K562 (cell line): Measurements from ENCODE around the gene MCM6. TPM values are rescaled to one million over a fixed set of nuclear protein-coding genes. Genes with fewer than 3 reads are reported as not detected.

Experiments
- ATAC-seq: fragments of 200-7000 bp; cut with Tn5 transposase; 3 replicates; pipeline ENCODE4 v1.9.1; 2020; ENCODE audit warnings: moderate library complexity
- BruUV-seq: library from RNA; stranded (reverse); fragments of 400-500 nt; replicated peaks from 2 replicates; lab custom pipeline; 2021; lab: Mats Ljungman, UMichigan
- CTCF ChIA-PET: fragments of 300-600 bp; formaldehyde crosslinking; extraction: SDS; loops from one replicate; lab custom pipeline; 2021; ENCODE audit warnings: low intra/inter-chr PET ratio; lab: Yijun Ruan, JAX
- POLR2A ChIA-PET: fragments of 300-600, 350-650 bp; sonication (Branson Sonifier 250); formaldehyde crosslinking; extraction: SDS; loops from one replicate; lab custom pipeline; 2021; ENCODE audit warnings: antibody characterized with exemption, inconsistent platforms; lab: Yijun Ruan, JAX
- DNase-seq, 4 experiments: peaks; one replicate each; pipeline versions ENCODE4 v3.0.0 to v3.0.0-alpha.2; 2011 to 2018; ENCODE audit warnings: low spot score in 3 of 4, mixed read lengths in 3 of 4; ENCODE audit errors: extremely low read depth in 1 of 4
- FAIRE-seq: peaks from 2 replicates; lab custom pipeline; 2011; peaks lifted over from hg19 to GRCh38; lab: Jason Lieb, UNC
- H2AFZ ChIP-seq: 2 replicates; pipeline ENCODE4 v1.6.0; 2011; ENCODE audit warnings: low read depth, low read length, control low read depth, inconsistent platforms
- H3K27ac ChIP-seq: fragments of 200-600 bp; 3 replicates; pipeline ENCODE4 v1.8.0; 2011; ENCODE audit warnings: low read depth, mild to moderate bottlenecking, control low read depth, inconsistent platforms, low read length, moderate library complexity, mixed read lengths; ENCODE audit errors: extremely low read depth
- H3K27me3 ChIP-seq, 2 experiments: fragments of 300-600 bp in 1 of 2; 2 replicates in 1 of 2; 3 replicates in 1 of 2; pipeline versions ENCODE4 v1.6.0 to v1.8.0; 2011; ENCODE audit warnings: inconsistent platforms in 2 of 2, low read length in 2 of 2, mild to moderate bottlenecking in 1 of 2, mixed read lengths in 1 of 2, moderate library complexity in 1 of 2; ENCODE audit not compliant: control insufficient read depth in 2 of 2, insufficient read depth in 2 of 2
- H3K36me3 ChIP-seq: fragments of 300-600 bp; 3 replicates; pipeline ENCODE4 v1.8.0; 2011; ENCODE audit warnings: mild to moderate bottlenecking, low read length, inconsistent platforms; ENCODE audit not compliant: control insufficient read depth, insufficient read depth
- H3K4me1 ChIP-seq, 2 experiments: fragments of 200-600 bp in 1 of 2; replicated peaks in 1 of 2; 2 replicates in 1 of 2; 3 replicates in 1 of 2; pipeline versions ENCODE4 v1.5.1 to v1.8.0; 2011; ENCODE audit warnings: inconsistent platforms in 2 of 2, low read length in 2 of 2, mild to moderate bottlenecking in 1 of 2, mixed read lengths in 1 of 2, moderate library complexity in 1 of 2; ENCODE audit not compliant: control insufficient read depth in 2 of 2, insufficient read depth in 2 of 2
- H3K4me2 ChIP-seq: 2 replicates; pipeline ENCODE4 v1.6.1; 2011; ENCODE audit warnings: low read length, control low read depth, inconsistent platforms, mixed read lengths; ENCODE audit not compliant: insufficient read depth
- H3K4me3 ChIP-seq: fragments of 200-600 bp; sonication (generic), shearing (Covaris generic); 2 replicates; pipeline ENCODE4 v1.5.1; 2016; ENCODE audit warnings: control low read depth, inconsistent platforms
- H3K79me2 ChIP-seq: fragments of 200-600 bp; 3 replicates; pipeline ENCODE4 v1.8.0; 2011; ENCODE audit warnings: low read length, inconsistent platforms; ENCODE audit not compliant: control insufficient read depth, insufficient read depth
- H3K9ac ChIP-seq, 2 experiments: 2 replicates each; pipeline versions ENCODE4 v1.6.0 to v1.6.1; 2011; ENCODE audit warnings: low read depth in 2 of 2, low read length in 2 of 2, control low read depth in 1 of 2, inconsistent platforms in 1 of 2, mild to moderate bottlenecking in 1 of 2, mixed read lengths in 1 of 2; ENCODE audit not compliant: insufficient read depth in 1 of 2
- H3K9me1 ChIP-seq: one replicate; pipeline ENCODE4 v1.6.0; 2011; ENCODE audit warnings: inconsistent platforms, mild to moderate bottlenecking, low read length, moderate library complexity; ENCODE audit not compliant: control insufficient read depth, insufficient read depth
- H3K9me3 ChIP-seq: replicated peaks from 2 replicates; pipeline ENCODE4 v1.5.1; 2011; ENCODE audit warnings: low read depth, low read length, inconsistent platforms; ENCODE audit not compliant: control insufficient read depth, insufficient read depth
- H4K20me1 ChIP-seq: replicated peaks from 2 replicates; pipeline ENCODE4 v1.6.1; 2011; ENCODE audit warnings: low read length, inconsistent platforms, mixed read lengths; ENCODE audit not compliant: control insufficient read depth, insufficient read depth
- ARID1B ChIP-seq: fragments of 450-650 bp; IDR thresholded peaks from 2 replicates; pipeline ENCODE4 v1.6.1; 2016; ENCODE audit warnings: antibody characterized with exemption, mild to moderate bottlenecking, inconsistent platforms
- ERF ChIP-seq: fragments of 450-650 bp; formaldehyde crosslinking; IDR thresholded peaks from 2 replicates; pipeline ENCODE4 v1.4.0; 2020; ENCODE audit warnings: mild to moderate bottlenecking, mixed read lengths
- ETV6 ChIP-seq, 3 experiments: fragments of 150-350 bp in 1 of 3; sonication (generic) in 1 of 3; formaldehyde crosslinking in 1 of 3; IDR thresholded peaks; 2 replicates each; pipeline versions ENCODE4 v1.6.1 to v1.8.0; 2014 to 2022; ENCODE audit warnings: borderline replicate concordance in 2 of 3, low read depth in 2 of 3, antibody characterized with exemption in 1 of 3, low read length in 1 of 3, mild to moderate bottlenecking in 1 of 3, missing genetic modification reagents in 1 of 3
- KLF10 ChIP-seq: fragments of 250-450 bp; sonication (Bioruptor Pico); IDR thresholded peaks from 2 replicates; pipeline ENCODE4 v1.6.1; 2021; ENCODE audit warnings: matching md5 sums
- KLF16 ChIP-seq: IDR thresholded peaks from 2 replicates; pipeline ENCODE4 v1.6.1; 2016; ENCODE audit warnings: antibody characterized with exemption
- MAFF ChIP-seq: IDR thresholded peaks from 2 replicates; pipeline ENCODE4 v1.6.1; 2012; ENCODE audit warnings: low read length, improper control_type of control experiment
- MAFG ChIP-seq: fragments of 450-650 bp; conservative IDR thresholded peaks from 2 replicates; pipeline ENCODE4 v1.6.1; 2016; ENCODE audit warnings: missing genetic modification characterization, missing compliant biosample characterization
- MAFK ChIP-seq: IDR thresholded peaks from 2 replicates; pipeline ENCODE4 v1.6.1; 2011; ENCODE audit warnings: low read length, improper control_type of control experiment
- NFXL1 ChIP-seq: fragments of 450-650 bp; formaldehyde crosslinking; IDR thresholded peaks from 2 replicates; pipeline ENCODE4 v1.4.0; 2021; ENCODE audit warnings: mild to moderate bottlenecking
- SOX6 ChIP-seq: fragments of 450-650 bp; IDR thresholded peaks from 2 replicates; pipeline ENCODE4 v1.6.1; 2014; ENCODE audit warnings: mild to moderate bottlenecking
- SRF ChIP-seq, 2 experiments: fragments of 250-450, 450-650 bp in 1 of 2; sonication (Bioruptor Pico) in 1 of 2; sonication (generic) in 1 of 2; formaldehyde crosslinking; IDR thresholded peaks; 2 replicates each; pipeline versions ENCODE4 v1.5.0 to v1.5.1; 2020 to 2022; ENCODE audit warnings: mild to moderate bottlenecking in 1 of 2, missing genetic modification reagents in 1 of 2
- SRSF3 ChIP-seq: fragments of 200-400 bp; formaldehyde crosslinking; IDR thresholded peaks from 2 replicates; pipeline ENCODE4 v1.6.1; 2016; ENCODE audit warnings: mild to moderate bottlenecking, low read length, moderate library complexity; ENCODE audit not compliant: insufficient read depth
- ZNF668 ChIP-seq: fragments of 250-450 bp; sonication (Bioruptor Pico); IDR thresholded peaks from 2 replicates; pipeline ENCODE4 v1.8.0; 2022; ENCODE audit warnings: mild to moderate bottlenecking, inconsistent platforms
- WGBS: fragments of 100-300 bp; shearing (Covaris generic); methylation state at CpG from one replicate; pipeline ENCODE4 v1.1.6; 2016; ENCODE audit warnings: low coverage, mixed read lengths; ENCODE audit not compliant: insufficient coverage; ENCODE audit errors: missing lambda C conversion rate; 5-methylcytosine and 5-hydroxymethylcytosine counted together
- in situ Hi-C: fragments of 300-500 bp; cut with MboI; formaldehyde crosslinking; loops from 4 replicates; pipeline ENCODE4 v1.15.0; 2018; ENCODE audit warnings: inconsistent platforms, mixed read lengths
- intact Hi-C: fragments of 100-400 bp; cut with micrococcal nuclease; formaldehyde crosslinking; loops from 2 replicates; pipeline ENCODE4 v1.14.2; 2022
- polyA plus RNA-seq, 8 experiments: library from polyadenylated mRNA; depleted of rRNA in 4 of 8; stranded (reverse) in 5 of 8; unstranded in 3 of 8; fragments of >200 nt; fragmentation: Nextera tagmentation in 2 of 8; fragmentation: Illumina TruSeq in 1 of 8; extraction: Ambion mirVana in 2 of 8; extraction: Trizol in 1 of 8; gene quantifications; 2 replicates each; pipeline versions ENCODE4 v1.2.1 to v1.2.3, GENCODE V29; 2011 to 2014; ENCODE audit warnings: inconsistent platforms in 1 of 8, missing spikeins in 1 of 8
- total RNA-seq, 7 experiments: library from RNA; depleted of rRNA in 6 of 7; stranded (reverse); fragments of >200 nt in 6 of 7; fragmentation: Illumina TruSeq in 2 of 7; extraction: Trizol in 2 of 7; gene quantifications; 2 replicates each; pipeline versions ENCODE4 v1.2.1 to v1.2.3, GENCODE V29; 2011 to 2021; ENCODE audit warnings: low replicate concordance in 1 of 7
- TF ChIP-seq, protein P1 (sequence below), 2 experiments: fragments of 450-650 bp in 1 of 2; sonication (generic) in 1 of 2; formaldehyde crosslinking in 1 of 2; IDR thresholded peaks; 2 replicates each; pipeline versions ENCODE4 v1.7.1 to v1.9.0; 2016 to 2022; ENCODE audit warnings: inconsistent platforms in 1 of 2, mild to moderate bottlenecking in 1 of 2, missing genetic modification reagents in 1 of 2

The MCM6 gene
- total and polyA plus RNA-seq, 9 of the 15 experiments (the other 6 are each of a cell fraction or from before 2014, with no cell fraction given): 42.6 to 133 (median 82.4) TPM

DNA sequence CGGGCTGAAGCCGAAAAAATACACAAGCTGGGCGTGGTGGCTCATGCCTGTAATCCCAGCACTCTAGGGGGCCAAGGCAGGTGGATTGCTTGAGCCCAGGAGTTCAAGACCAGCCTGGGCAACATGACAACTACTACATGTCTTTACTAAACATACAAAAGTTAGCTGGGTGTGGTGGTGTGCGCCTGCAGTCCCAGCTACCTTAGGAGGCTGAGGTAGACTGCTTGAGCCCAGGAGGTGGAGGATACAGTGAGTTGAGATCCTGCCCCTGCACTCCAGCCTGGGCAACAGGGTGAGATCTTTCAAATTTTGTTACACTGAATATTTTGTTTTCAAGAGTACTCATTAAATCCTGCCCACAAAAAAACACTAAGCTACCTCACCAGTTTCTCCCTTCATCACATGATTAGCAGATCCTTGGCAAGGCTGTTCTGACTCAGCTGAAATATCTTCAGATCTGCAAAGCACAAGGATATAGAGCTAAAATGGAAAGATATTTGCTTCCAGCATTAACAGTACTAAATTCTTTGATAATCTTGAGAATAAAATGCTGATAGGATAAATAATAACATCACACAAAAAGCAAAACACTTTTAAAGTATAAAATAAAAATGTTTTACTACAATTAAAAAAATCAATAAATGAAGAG lies 28.2 kb upstream of the MCM6 start:
- WGBS: 83% methylated on average over 4 of the region's 4 CpGs
- H3K27ac ChIP-seq: no peak overlapping the region
- intact Hi-C loops: no loop called here
- TF ChIP-seq ERF (no peak), MAFG (tag) (peak; percentile 74), SRSF3 (no peak), NFXL1 (no peak), KLF10 (no peak), KLF16 (no peak), ETV6 (IDR thresholded peaks at IDR 0.05; ENCODE audit: borderline replicate concordance in 1 of 2, low read depth in 2 of 2, low read length in 1 of 2) (no peak), ETV6 (CRISPR knock-in tag; IDR thresholded peaks at IDR 0.05; ENCODE audit: borderline replicate concordance) (no peak), SOX6 (no peak), MAFK (peak; percentile 43), SRF (CRISPR knock-in tag; IDR thresholded peaks at IDR 0.05) (no peak), ZNF668 (CRISPR knock-in tag) (no peak), MAFF (peak; percentile 1; the same call in 1 of the 2 replicates), ARID1B (peak; percentile 18; the same call in 1 of the 2 replicates)
- TF ChIP-seq, protein P1, sequence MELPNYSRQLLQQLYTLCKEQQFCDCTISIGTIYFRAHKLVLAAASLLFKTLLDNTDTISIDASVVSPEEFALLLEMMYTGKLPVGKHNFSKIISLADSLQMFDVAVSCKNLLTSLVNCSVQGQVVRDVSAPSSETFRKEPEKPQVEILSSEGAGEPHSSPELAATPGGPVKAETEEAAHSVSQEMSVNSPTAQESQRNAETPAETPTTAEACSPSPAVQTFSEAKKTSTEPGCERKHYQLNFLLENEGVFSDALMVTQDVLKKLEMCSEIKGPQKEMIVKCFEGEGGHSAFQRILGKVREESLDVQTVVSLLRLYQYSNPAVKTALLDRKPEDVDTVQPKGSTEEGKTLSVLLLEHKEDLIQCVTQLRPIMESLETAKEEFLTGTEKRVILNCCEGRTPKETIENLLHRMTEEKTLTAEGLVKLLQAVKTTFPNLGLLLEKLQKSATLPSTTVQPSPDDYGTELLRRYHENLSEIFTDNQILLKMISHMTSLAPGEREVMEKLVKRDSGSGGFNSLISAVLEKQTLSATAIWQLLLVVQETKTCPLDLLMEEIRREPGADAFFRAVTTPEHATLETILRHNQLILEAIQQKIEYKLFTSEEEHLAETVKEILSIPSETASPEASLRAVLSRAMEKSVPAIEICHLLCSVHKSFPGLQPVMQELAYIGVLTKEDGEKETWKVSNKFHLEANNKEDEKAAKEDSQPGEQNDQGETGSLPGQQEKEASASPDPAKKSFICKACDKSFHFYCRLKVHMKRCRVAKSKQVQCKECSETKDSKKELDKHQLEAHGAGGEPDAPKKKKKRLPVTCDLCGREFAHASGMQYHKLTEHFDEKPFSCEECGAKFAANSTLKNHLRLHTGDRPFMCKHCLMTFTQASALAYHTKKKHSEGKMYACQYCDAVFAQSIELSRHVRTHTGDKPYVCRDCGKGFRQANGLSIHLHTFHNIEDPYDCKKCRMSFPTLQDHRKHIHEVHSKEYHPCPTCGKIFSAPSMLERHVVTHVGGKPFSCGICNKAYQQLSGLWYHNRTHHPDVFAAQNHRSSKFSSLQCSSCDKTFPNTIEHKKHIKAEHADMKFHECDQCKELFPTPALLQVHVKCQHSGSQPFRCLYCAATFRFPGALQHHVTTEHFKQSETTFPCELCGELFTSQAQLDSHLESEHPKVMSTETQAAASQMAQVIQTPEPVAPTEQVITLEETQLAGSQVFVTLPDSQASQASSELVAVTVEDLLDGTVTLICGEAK (IDR thresholded peaks at IDR 0.05): no peak
- TF ChIP-seq, protein P1 (CRISPR knock-in tag; IDR thresholded peaks at IDR 0.05): no peak

More for the DNA sequence above, 28.2 kb upstream of the MCM6 start:
- Histone ChIP-seq H3K79me2 (no peaks in the 10 kb centered on the region), H3K9me1 (no peaks in the 10 kb centered on the region), H3K27me3 (no peaks in the 10 kb centered on the region), H2AFZ (no peak overlapping the region), H3K4me3 (no peak overlapping the region), H4K20me1 (no peaks in the 10 kb centered on the region), H3K36me3 (peaks cover 24% of the 10 kb centered on the region; the same call in 2 of the 3 replicates), H3K4me2 (no peak overlapping the region), H3K4me1 (peaks cover 0 to 9% of the 10 kb centered on the region in 2 experiments; a peak in 3 of 5 replicates), H3K9ac (no peak overlapping the region), H3K9me3 (no peaks in the 10 kb centered on the region)
- in situ Hi-C loops: no loop called here
- no TSS peak for BruUV-seq
- peak; percentile 63 for ATAC-seq
- no peak for FAIRE-seq
- CTCF ChIA-PET: no interaction called here
- POLR2A ChIA-PET: interaction anchor here (0.6 to 3.8 kb wide), 4 partner anchors 9 to 490 kb away, joined by 3 to 17 read pairs (median 5); no protein-coding TSS in a partner anchor
- peak in 1 of 4 experiments; percentile 21 for DNase-seq
